OCI-LY3 (cell line): ENCODE measurements around the gene IL21.
"Not testable (repeated sequence)": the region's sequence is repeated elsewhere in the genome, so short reads cannot be mapped to it uniquely, and the experiment has no call there.

ENCODE experiments used
- H2AFZ ChIP-seq: fragments of 200-600, 300-600 bp; shearing (Covaris generic); 2 replicates; pipeline ENCODE4 v1.6.0; 2014; ENCODE audit warnings: antibody characterized with exemption, low read depth, low read length
- H3K27ac ChIP-seq: fragments of 200-600, 300-600 bp; sonication (generic); 2 replicates; pipeline ENCODE4 v1.5.1; 2014; ENCODE audit warnings: mild to moderate bottlenecking, low read length, moderate library complexity, mixed read lengths
- H3K27me3 ChIP-seq: fragments of 200-600, 300-600 bp; sonication (generic); 2 replicates; pipeline ENCODE4 v1.6.1; 2014; ENCODE audit warnings: low read depth, low read length, mixed read lengths
- H3K36me3 ChIP-seq: fragments of 200-600, 300-600 bp; sonication (generic); replicated peaks from 2 replicates; pipeline ENCODE3; 2014; ENCODE audit warnings: low read depth, low read length, mixed read lengths
- H3K4me1 ChIP-seq: fragments of 300-600, 200-600 bp; sonication (generic); 2 replicates; pipeline ENCODE4 v1.6.1; 2014; ENCODE audit warnings: low read length, mixed read lengths
- H3K4me2 ChIP-seq: fragments of 200-600, 300-600 bp; sonication (generic); 2 replicates; pipeline ENCODE4 v1.6.1; 2014; ENCODE audit warnings: low read length, mixed read lengths
- H3K4me3 ChIP-seq: fragments of 300-600, 200-600 bp; sonication (generic); 2 replicates; pipeline ENCODE4 v1.5.1; 2014; ENCODE audit warnings: antibody characterized with exemption, mild to moderate bottlenecking, low read length, moderate library complexity
- H3K79me2 ChIP-seq: fragments of 300-600, 200-600 bp; shearing (Covaris generic); 2 replicates; pipeline ENCODE4 v1.6.1; 2014; ENCODE audit warnings: mild to moderate bottlenecking, low read length, mixed read lengths
- H3K9ac ChIP-seq: fragments of 300-600, 200-600 bp; shearing (Covaris generic); 2 replicates; pipeline ENCODE4 v1.6.0; 2014; ENCODE audit warnings: mild to moderate bottlenecking, low read length, moderate library complexity
- H3K9me3 ChIP-seq: fragments of 200-600, 300-600 bp; shearing (Covaris generic); 2 replicates; pipeline ENCODE4 v1.6.1; 2014; ENCODE audit warnings: low read length, mixed read lengths; ENCODE audit not compliant: insufficient read depth
- H4K20me1 ChIP-seq: fragments of 200-600, 300-600 bp; sonication (generic); 2 replicates; pipeline ENCODE4 v1.6.1; 2016; ENCODE audit warnings: low read length, mixed read lengths; ENCODE audit not compliant: insufficient read depth
- CTCF ChIP-seq: fragments of 200-600, 300-600 bp; sonication (generic); IDR thresholded peaks from 2 replicates; pipeline ENCODE4 v1.5.1; 2014; ENCODE audit warnings: antibody characterized with exemption, low read length, low read depth
- EZH2phosphoT487 ChIP-seq: fragments of 200-600 bp; shearing (Covaris generic); IDR thresholded peaks from 2 replicates; pipeline ENCODE4 v1.6.1; 2018; ENCODE audit warnings: antibody characterized with exemption, mixed run types, low read depth

Gene IL21

GRCh38 chr4:122576261-122577188 lies 44.3 kb downstream of the IL21 start:
- Histone ChIP-seq H3K9ac (no peak overlapping the region), H4K20me1 (no peaks in the 10 kb centered on the region), H3K9me3 (no peaks in the 10 kb centered on the region), H3K4me3 (no peak overlapping the region), H3K27ac (no peak overlapping the region), H3K4me2 (no peak overlapping the region), H3K27me3 (no peaks in the 10 kb centered on the region), H3K36me3 (no peaks in the 10 kb centered on the region), H3K4me1 (peaks cover 20% of the 10 kb centered on the region), H2AFZ (peak overlapping the region; percentile 51; the same call in 1 of the 2 replicates), H3K79me2 (no peaks in the 10 kb centered on the region)
- TF ChIP-seq CTCF (peak; percentile 94), EZH2phosphoT487 (no peak)

- not testable (repeated sequence) for H2AFZ ChIP-seq, H3K27ac ChIP-seq, H3K9me3 ChIP-seq, H3K9ac ChIP-seq, H4K20me1 ChIP-seq, H3K27me3 ChIP-seq, H3K36me3 ChIP-seq, H3K79me2 ChIP-seq, H3K4me2 ChIP-seq, H3K4me3 ChIP-seq
- peaks cover 20% of the 10 kb centered on the region for H3K4me1 ChIP-seq
Observed at GRCh38 chr4:122574347-122574746, 46.5 kb downstream of the IL21 start.

GRCh38 chr4:122562449-122562848 lies 58.4 kb downstream of the IL21 start:
- no peaks in the 10 kb centered on the region for H3K79me2 ChIP-seq
- H3K4me1 ChIP-seq: peaks cover 8% of the 10 kb centered on the region
- no peaks in the 10 kb centered on the region for H3K27me3 ChIP-seq
- H3K9me3 ChIP-seq: no peaks in the 10 kb centered on the region
- no peaks in the 10 kb centered on the region for H4K20me1 ChIP-seq
- TF ChIP-seq CTCF (no peak), EZH2phosphoT487 (no peak)
- H3K27ac ChIP-seq: no peak overlapping the region
- H3K4me3 ChIP-seq: no peak overlapping the region
- H3K4me2 ChIP-seq: no peak overlapping the region
- no peak overlapping the region for H2AFZ ChIP-seq
- H3K9ac ChIP-seq: no peak overlapping the region
- H3K36me3 ChIP-seq: no peaks in the 10 kb centered on the region
